NB4 (cell line): Measurements from ENCODE around the gene CGNL1.

Experiments
- DNase-seq: peaks from one replicate; pipeline ENCODE4 v3.0.0; 2010; ENCODE audit warnings: low read depth
- H3K4me3 ChIP-seq: one replicate; pipeline ENCODE4 v1.5.1; 2011; ENCODE audit warnings: mild to moderate bottlenecking, low read depth, low read length, moderate library complexity
- CTCF ChIP-seq: IDR thresholded peaks from one replicate; pipeline ENCODE4 v1.5.1; 2012; ENCODE audit warnings: low read depth, low read length
- MAX ChIP-seq: IDR thresholded peaks from 2 replicates; pipeline ENCODE4 v1.6.1; 2011; ENCODE audit warnings: low read depth, low read length
- MYC ChIP-seq: IDR thresholded peaks from 2 replicates; pipeline ENCODE4 v1.6.1; 2011; ENCODE audit warnings: low read depth, low read length
- POLR2A ChIP-seq: IDR thresholded peaks from 2 replicates; pipeline ENCODE4 v1.6.1; 2011; ENCODE audit warnings: mild to moderate bottlenecking; ENCODE audit not compliant: insufficient read length; ENCODE audit errors: extremely low read depth

CGNL1 gene

GRCh38 chr15:57495041-57495440, 118.7 kb downstream of the CGNL1 start:
- no peak for TF ChIP-seq CTCF
- no peak for TF ChIP-seq MAX
- TF ChIP-seq MYC, result no peak
- no peak for TF ChIP-seq POLR2A
- no peak for DNase-seq
- no peak overlapping the region for H3K4me3 ChIP-seq

GRCh38 chr15:57495554-57496165, 119.4 kb downstream of the CGNL1 start:
- TF ChIP-seq MYC (no peak), CTCF (no peak), POLR2A (no peak), MAX (no peak)
- no peak overlapping the region for H3K4me3 ChIP-seq

DNA sequence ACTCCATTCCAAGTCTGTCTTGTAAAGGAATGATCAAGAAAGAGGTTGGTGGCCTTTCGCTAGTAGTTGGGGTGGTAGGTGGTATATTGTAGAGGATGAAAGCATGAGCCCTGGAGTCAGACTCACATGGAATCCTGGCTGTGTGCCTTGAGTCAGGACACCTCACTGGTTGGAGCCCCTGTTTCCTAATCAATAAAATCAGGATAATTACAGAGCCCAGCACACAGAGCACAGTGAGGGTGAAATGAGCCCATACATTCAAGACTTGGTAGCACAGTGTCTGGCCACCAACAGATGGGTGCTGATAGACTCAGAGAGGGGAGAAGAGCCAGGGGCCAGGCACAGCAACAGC, 120.3 kb downstream of the CGNL1 start:
- DNase-seq, result no peak
- H3K4me3 ChIP-seq, result no peak overlapping the region
- TF ChIP-seq POLR2A (no peak), CTCF (no peak), MAX (no peak), MYC (no peak)

More at GRCh38 chr15:57495554-57496165, 119.4 kb downstream of the CGNL1 start:
- no peak for DNase-seq

DNA sequence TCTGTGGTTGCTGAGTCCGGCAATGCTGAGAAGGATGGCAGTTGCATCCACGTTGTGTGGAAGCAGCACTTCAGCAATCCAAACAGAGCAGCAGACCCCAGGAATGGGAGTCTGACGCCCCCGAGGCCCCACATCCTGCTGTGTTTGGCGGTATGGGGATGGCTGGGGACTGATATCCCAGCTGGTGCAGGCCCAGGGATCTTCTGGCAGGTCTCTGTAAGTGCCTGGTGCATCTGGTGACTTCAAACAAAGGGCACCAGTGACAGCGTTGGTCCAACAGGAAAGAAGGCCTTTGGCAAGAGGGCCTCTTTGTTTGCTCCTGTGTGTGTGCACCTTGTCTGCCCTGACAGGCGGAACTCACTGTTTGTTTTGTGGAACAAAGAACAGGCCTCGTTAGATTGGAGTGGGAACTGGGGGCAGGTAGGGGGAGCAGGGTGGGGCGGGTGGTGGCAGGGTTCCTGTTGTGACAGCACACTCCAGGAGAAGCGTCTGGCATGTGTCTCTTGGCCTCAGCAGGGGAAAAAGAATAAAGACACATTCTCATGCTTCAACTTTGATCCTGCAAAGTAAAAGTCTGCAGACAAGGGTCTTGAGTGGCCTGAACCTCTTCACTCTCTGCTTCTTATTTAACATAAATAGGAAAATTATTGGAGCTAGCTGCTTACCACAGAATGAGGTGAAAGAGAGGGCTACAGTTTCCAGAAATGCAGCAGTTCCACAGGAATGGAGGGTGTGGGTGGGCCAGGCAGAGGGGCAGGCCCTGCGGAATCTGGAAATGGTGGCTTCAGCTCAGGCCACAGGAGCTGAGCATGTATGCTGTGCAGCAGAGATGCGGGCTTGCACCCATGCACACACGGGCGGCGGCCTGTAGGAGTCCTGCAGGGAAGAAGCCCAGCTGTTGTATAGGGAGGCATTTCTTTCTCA, 120.9 kb downstream of the CGNL1 start:
- no peak overlapping the region for H3K4me3 ChIP-seq
- no peak for TF ChIP-seq POLR2A
- TF ChIP-seq MAX, result no peak
- no peak for TF ChIP-seq MYC
- no peak for TF ChIP-seq CTCF
- no peak for DNase-seq

DNA sequence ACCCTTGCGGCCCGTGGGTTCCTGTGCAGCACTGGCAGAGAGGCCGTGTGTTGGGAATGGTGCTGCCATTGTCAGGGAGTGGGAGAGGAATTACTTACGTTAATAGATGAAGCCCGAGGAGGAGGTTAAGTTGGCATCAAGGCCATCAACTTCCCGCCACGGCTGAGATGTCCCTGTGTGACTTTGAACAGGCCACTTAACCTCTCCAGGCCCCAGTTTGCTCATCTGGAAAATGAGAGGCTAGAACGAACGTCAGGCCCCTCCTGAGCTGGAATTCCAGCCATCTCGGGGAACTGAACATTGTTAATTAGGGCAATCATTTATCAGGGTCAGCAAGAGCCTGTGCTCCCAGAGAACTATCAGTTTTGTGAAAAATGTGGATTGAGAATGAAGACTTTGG, 124.0 kb downstream of the CGNL1 start:
- H3K4me3 ChIP-seq, result no peak overlapping the region
- TF ChIP-seq POLR2A, result no peak
- DNase-seq, result no peak

DNA sequence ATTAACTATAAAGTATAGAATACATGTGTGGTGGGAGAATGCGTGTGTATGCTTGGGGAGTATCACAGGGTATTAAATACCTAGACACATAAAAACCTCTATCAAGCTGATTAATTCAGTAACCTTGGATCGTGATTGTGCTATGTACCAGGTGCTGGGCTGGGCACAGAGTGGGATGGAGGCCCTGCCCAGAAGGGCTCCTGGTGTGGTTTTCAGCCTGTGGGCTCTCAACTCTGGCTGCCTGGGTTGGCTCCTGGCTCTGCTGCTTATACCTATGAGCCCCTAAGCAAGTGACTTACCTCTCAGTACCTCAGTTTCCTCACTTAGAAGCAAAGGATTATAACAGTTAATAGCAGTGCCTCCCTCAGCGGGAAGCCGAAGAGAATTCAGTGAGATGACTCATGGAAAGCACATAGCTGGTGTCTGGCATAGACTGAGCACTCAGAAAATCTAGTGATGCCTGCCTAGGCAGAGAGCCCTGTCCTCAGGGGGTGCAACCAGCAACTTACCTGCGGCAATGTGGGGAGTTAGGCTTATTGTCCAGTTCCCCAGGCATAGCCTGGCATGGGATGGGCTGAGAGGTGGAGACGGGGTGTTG, 124.8 kb downstream of the CGNL1 start:
- DNase-seq, result no peak
- TF ChIP-seq MYC (no peak), CTCF (no peak), MAX (no peak), POLR2A (no peak)
- H3K4me3 ChIP-seq, result no peak overlapping the region
